SK-N-SH treated with all-trans-retinoic acid at 6 μM for 48 hours (cell line): ENCODE data around the gene GUCD1.
"Not testable (repeated sequence)": the region's sequence is repeated elsewhere in the genome, so short reads cannot be mapped to it uniquely, and the experiment has no call there.

Experiments used
- ATAC-seq: fragments of 200-7000 bp; cut with Tn5 transposase; 3 replicates; pipeline ENCODE4 v1.9.1; 2020; ENCODE audit warnings: mild to moderate bottlenecking, moderate library complexity
- ARNTL ChIP-seq: fragments of 450-650 bp; formaldehyde crosslinking; IDR thresholded peaks from 2 replicates; pipeline ENCODE4 v1.5.0; 2020; ENCODE audit warnings: low read depth, mild to moderate bottlenecking, moderate library complexity, borderline replicate concordance
- CREB5 ChIP-seq: fragments of 250-450 bp; sonication (Bioruptor Pico); IDR thresholded peaks from 2 replicates; pipeline ENCODE4 v1.5.1; 2020; ENCODE audit warnings: low read depth, mild to moderate bottlenecking, moderate library complexity
- CSDC2 ChIP-seq: fragments of 250-450 bp; sonication (Bioruptor Pico); IDR thresholded peaks from 2 replicates; pipeline ENCODE4 v1.5.0; 2020; ENCODE audit warnings: mild to moderate bottlenecking, moderate library complexity
- ESRRG ChIP-seq: fragments of 250-450 bp; sonication (Bioruptor Pico); IDR thresholded peaks from 2 replicates; pipeline ENCODE4 v1.6.1; 2021; ENCODE audit warnings: mild to moderate bottlenecking
- GLIS3 ChIP-seq: fragments of 250-450 bp; sonication (Bioruptor Pico); IDR thresholded peaks from 2 replicates; pipeline ENCODE4 v1.5.0; 2020; ENCODE audit warnings: mild to moderate bottlenecking, moderate library complexity
- ISL1 ChIP-seq: fragments of 250-450 bp; sonication (Bioruptor Pico); IDR thresholded peaks from 2 replicates; pipeline ENCODE4 v2.1.2; 2022; ENCODE audit warnings: mild to moderate bottlenecking, moderate library complexity
- OSR1 ChIP-seq: fragments of 250-450 bp; sonication (Bioruptor Pico); IDR thresholded peaks from 2 replicates; pipeline ENCODE4 v1.8.0; 2022; ENCODE audit warnings: moderate library complexity, mild to moderate bottlenecking, inconsistent platforms
- PATZ1 ChIP-seq: fragments of 250-450 bp; sonication (Bioruptor Pico); IDR thresholded peaks from 2 replicates; pipeline ENCODE4 v1.8.0; 2020; ENCODE audit warnings: mild to moderate bottlenecking, moderate library complexity, borderline replicate concordance
- POU6F1 ChIP-seq: fragments of 250-450 bp; sonication (Bioruptor Pico); IDR thresholded peaks from 2 replicates; pipeline ENCODE4 v1.8.0; 2021; ENCODE audit warnings: low read depth, mild to moderate bottlenecking, moderate library complexity, borderline replicate concordance
- PPARA ChIP-seq: fragments of 250-450 bp; sonication (Bioruptor Pico); IDR thresholded peaks from 2 replicates; pipeline ENCODE4 v1.5.0; 2020; ENCODE audit warnings: mild to moderate bottlenecking, borderline replicate concordance
- RARB ChIP-seq: fragments of 250-450 bp; sonication (Bioruptor Pico); IDR thresholded peaks from 2 replicates; pipeline ENCODE4 v1.8.0; 2021; ENCODE audit warnings: mild to moderate bottlenecking, moderate library complexity
- SNAI2 ChIP-seq: fragments of 250-450 bp; sonication (Bioruptor Pico); IDR thresholded peaks from 2 replicates; pipeline ENCODE4 v1.5.0; 2020; ENCODE audit warnings: mild to moderate bottlenecking, moderate library complexity
- TOX ChIP-seq: fragments of 250-450 bp; sonication (Bioruptor Pico); IDR thresholded peaks from 2 replicates; pipeline ENCODE4 v1.8.0; 2021; ENCODE audit warnings: mild to moderate bottlenecking, moderate library complexity, borderline replicate concordance
- TSHZ2 ChIP-seq: fragments of 250-450 bp; sonication (Bioruptor Pico); IDR thresholded peaks from 2 replicates; pipeline ENCODE4 v1.5.0; 2020; ENCODE audit warnings: mild to moderate bottlenecking, moderate library complexity
- ZC3H10 ChIP-seq: fragments of 250-450 bp; sonication (Bioruptor Pico); IDR thresholded peaks from 2 replicates; pipeline ENCODE4 v1.5.1; 2021; ENCODE audit warnings: mild to moderate bottlenecking, moderate library complexity
- ZFP3 ChIP-seq: fragments of 250-450 bp; sonication (Bioruptor Pico); IDR thresholded peaks from 2 replicates; pipeline ENCODE4 v1.5.0; 2020; ENCODE audit warnings: mild to moderate bottlenecking, moderate library complexity
- ZFP30 ChIP-seq: fragments of 450-650 bp; formaldehyde crosslinking; IDR thresholded peaks from 2 replicates; pipeline ENCODE4 v1.5.0; 2022; ENCODE audit warnings: mild to moderate bottlenecking, moderate library complexity
- ZNF565 ChIP-seq: fragments of 450-650 bp; formaldehyde crosslinking; conservative IDR thresholded peaks from 2 replicates; pipeline ENCODE4 v1.5.0; 2020; ENCODE audit warnings: low read depth, mild to moderate bottlenecking, moderate library complexity
- ZNF70 ChIP-seq: fragments of 450-650 bp; formaldehyde crosslinking; IDR thresholded peaks from 2 replicates; pipeline ENCODE4 v1.5.0; 2020; ENCODE audit warnings: mild to moderate bottlenecking, moderate library complexity
- ZNF8 ChIP-seq: fragments of 450-650 bp; formaldehyde crosslinking; IDR thresholded peaks from 2 replicates; pipeline ENCODE4 v1.5.0; 2020; ENCODE audit warnings: mild to moderate bottlenecking, moderate library complexity
- TF ChIP-seq, protein P1 (sequence below): fragments of 250-450 bp; sonication (Bioruptor Pico); IDR thresholded peaks from 2 replicates; pipeline ENCODE4 v1.5.1; 2021; ENCODE audit warnings: mild to moderate bottlenecking, moderate library complexity

Gene GUCD1

GRCh38 chr22:24599514-24599913 is 44.6 kb upstream of the GUCD1 start:
- TF ChIP-seq ZFP3 (CRISPR knock-in tag) (no peak), RARB (no peak), ARNTL (no peak)
- ATAC-seq, result no peak

DNA sequence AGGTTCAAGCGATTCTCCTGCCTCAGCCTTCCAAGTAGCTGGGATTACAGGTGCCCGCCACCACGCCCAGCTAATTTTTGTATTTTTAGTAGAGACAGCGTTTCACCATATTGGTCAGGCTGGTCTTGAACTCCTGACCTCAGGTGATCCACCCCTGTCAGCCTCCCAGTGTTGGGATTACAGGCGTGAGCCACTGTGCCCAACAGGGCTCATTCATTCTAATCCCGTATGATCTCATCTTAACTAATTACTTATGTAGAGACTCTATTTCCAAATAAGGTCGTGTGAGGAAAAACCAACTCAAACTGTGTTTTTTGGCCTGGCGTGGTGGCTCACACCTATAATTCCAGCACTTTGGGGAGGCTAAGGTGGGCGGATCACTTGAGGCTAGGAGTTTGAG is 42.1 kb upstream of the GUCD1 start:
- not testable (repeated sequence) for ATAC-seq

GRCh38 chr22:24595863-24596262 is 40.9 kb upstream of the GUCD1 start:
- TF ChIP-seq OSR1 (CRISPR knock-in tag) (no peak), RARB (no peak), ZNF565 (CRISPR knock-in tag) (no peak), ISL1 (CRISPR knock-in tag) (no peak), ESRRG (CRISPR knock-in tag) (no peak), PATZ1 (CRISPR knock-in tag) (no peak), TOX (no peak), ZNF8 (CRISPR knock-in tag) (no peak), GLIS3 (CRISPR knock-in tag) (no peak), TSHZ2 (no peak), ZFP30 (CRISPR knock-in tag) (no peak), ARNTL (no peak), POU6F1 (no peak), PPARA (CRISPR knock-in tag) (no peak), ZC3H10 (CRISPR knock-in tag) (no peak), CREB5 (CRISPR knock-in tag) (no peak), CSDC2 (CRISPR knock-in tag) (no peak), ZNF70 (no peak), ZFP3 (CRISPR knock-in tag) (no peak)
- TF ChIP-seq, protein P1, sequence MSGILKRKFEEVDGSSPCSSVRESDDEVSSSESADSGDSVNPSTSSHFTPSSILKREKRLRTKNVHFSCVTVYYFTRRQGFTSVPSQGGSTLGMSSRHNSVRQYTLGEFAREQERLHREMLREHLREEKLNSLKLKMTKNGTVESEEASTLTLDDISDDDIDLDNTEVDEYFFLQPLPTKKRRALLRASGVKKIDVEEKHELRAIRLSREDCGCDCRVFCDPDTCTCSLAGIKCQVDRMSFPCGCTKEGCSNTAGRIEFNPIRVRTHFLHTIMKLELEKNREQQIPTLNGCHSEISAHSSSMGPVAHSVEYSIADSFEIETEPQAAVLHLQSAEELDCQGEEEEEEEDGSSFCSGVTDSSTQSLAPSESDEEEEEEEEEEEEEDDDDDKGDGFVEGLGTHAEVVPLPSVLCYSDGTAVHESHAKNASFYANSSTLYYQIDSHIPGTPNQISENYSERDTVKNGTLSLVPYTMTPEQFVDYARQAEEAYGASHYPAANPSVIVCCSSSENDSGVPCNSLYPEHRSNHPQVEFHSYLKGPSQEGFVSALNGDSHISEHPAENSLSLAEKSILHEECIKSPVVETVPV (CRISPR knock-in tag), result no peak
- no peak for ATAC-seq

DNA sequence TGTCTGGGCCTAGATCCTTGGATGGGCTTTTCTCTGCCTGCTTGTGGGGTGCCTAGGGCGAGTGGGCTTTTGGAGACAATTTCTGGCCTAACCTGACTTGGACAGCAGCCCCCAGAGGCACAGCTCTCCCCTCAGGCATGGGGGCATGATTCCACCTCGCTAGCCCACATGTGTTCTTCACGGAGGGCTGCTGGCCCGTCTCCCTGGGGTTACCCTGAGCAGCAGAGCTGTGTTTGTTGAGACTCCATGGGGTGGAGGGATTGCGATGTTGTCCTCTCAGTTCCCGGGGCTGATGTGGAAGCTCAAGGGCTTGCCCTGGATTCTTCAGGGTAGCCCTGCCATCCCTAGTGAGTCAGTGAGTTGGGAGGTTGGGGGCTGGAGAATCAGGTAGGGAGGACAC is 40.3 kb upstream of the GUCD1 start:
- ATAC-seq, result no peak
- TF ChIP-seq, protein P1 (CRISPR knock-in tag), result no peak
- TF ChIP-seq ZFP3 (CRISPR knock-in tag) (no peak), SNAI2 (no peak), ARNTL (no peak)
